GM12892 (cell line): ENCODE measurements around the gene TLE7.

ENCODE experiments used
- POLR2A ChIP-seq: IDR thresholded peaks from 2 replicates; pipeline ENCODE4 v1.6.1; 2011; ENCODE audit warnings: low read depth, low read length, control low read depth
- POLR2AphosphoS5 ChIP-seq: IDR thresholded peaks from 2 replicates; pipeline ENCODE4 v1.6.1; 2011; ENCODE audit warnings: low read depth, low read length, control low read depth
- TAF1 ChIP-seq: IDR thresholded peaks from 2 replicates; pipeline ENCODE4 v1.6.1; 2011; ENCODE audit warnings: low read depth, mild to moderate bottlenecking, control low read depth, low read length, borderline replicate concordance

DNA sequence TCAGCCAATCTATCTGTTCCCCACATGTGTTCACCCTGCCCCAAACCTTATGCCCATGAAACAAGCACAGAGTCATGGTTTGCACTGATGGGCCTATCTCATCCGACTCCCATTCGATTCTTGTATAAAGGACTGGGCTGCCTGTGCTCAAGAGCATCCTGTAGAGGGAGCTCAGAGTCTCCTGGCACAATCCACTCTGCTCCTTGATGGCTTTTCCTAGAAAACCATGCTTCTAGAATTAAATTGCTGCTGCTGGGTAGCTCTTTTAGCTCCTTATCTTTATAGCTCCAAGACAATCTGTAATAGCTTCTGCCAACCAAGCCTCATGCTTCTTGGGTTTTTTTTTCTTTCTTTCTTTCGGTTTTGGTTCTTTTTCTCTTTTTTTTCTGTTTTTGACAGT, 37.6 kb upstream of the TLE7 start:
- TF ChIP-seq POLR2AphosphoS5: no peak
- no peak for TF ChIP-seq POLR2A
- no peak for TF ChIP-seq TAF1
